Fibroblast of lung (primary cell): Measurements from ENCODE around the gene CXCL5. TPM values are rescaled to one million over a fixed set of nuclear protein-coding genes. Genes with fewer than 3 reads are reported as not detected.

Experiments used
- DNase-seq, 2 donors: peaks; one replicate each; pipeline versions ENCODE4 v3.0.0 to v3.0.0-alpha.2; 2010; ENCODE audit warnings: low read depth in 2 of 2
- H2AFZ ChIP-seq: 2 replicates; pipeline ENCODE4 v1.5.1; 2012; ENCODE audit warnings: low read length, control low read depth, inconsistent platforms
- H3K27ac ChIP-seq: 2 replicates; pipeline ENCODE4 v1.5.1; 2011; ENCODE audit warnings: low read length, control low read depth; ENCODE audit not compliant: insufficient read depth
- H3K27me3 ChIP-seq: 2 replicates; pipeline ENCODE4 v1.5.1; 2011; ENCODE audit warnings: mild to moderate bottlenecking, low read length; ENCODE audit not compliant: control insufficient read depth, insufficient read depth
- H3K36me3 ChIP-seq: 2 replicates; pipeline ENCODE4 v1.5.1; 2011; ENCODE audit warnings: low read length; ENCODE audit not compliant: control insufficient read depth, insufficient read depth
- H3K4me1 ChIP-seq: 2 replicates; pipeline ENCODE4 v1.5.1; 2011; ENCODE audit warnings: low read length; ENCODE audit not compliant: control insufficient read depth, insufficient read depth; ENCODE audit errors: extremely low read depth
- H3K4me2 ChIP-seq: 2 replicates; pipeline ENCODE4 v1.5.1; 2011; ENCODE audit warnings: low read length, control low read depth; ENCODE audit not compliant: insufficient read depth; ENCODE audit errors: extremely low read depth
- H3K4me3 ChIP-seq, 4 experiments: fragments of 200-600 bp in 1 of 4; sonication (generic) in 1 of 4; replicated peaks in 1 of 4; 2 replicates each; pipeline ENCODE4 v1.5.1; 2011 to 2016; ENCODE audit warnings: low read length in 4 of 4, low read depth in 3 of 4, mild to moderate bottlenecking in 3 of 4, control low read depth in 2 of 4, inconsistent platforms in 1 of 4, mixed read lengths in 1 of 4; ENCODE audit not compliant: insufficient read depth in 1 of 4; ENCODE audit errors: control extremely low read depth in 1 of 4
- H3K79me2 ChIP-seq: 2 replicates; pipeline ENCODE4 v1.5.1; 2012; ENCODE audit warnings: mild to moderate bottlenecking, low read length, inconsistent platforms; ENCODE audit not compliant: control insufficient read depth, insufficient read depth
- H3K9ac ChIP-seq: 2 replicates; pipeline ENCODE4 v1.5.1; 2011; ENCODE audit warnings: mild to moderate bottlenecking, low read length, control low read depth; ENCODE audit not compliant: insufficient read depth
- H3K9me3 ChIP-seq: 2 replicates; pipeline ENCODE4 v1.5.1; 2012; ENCODE audit warnings: low read depth, low read length; ENCODE audit not compliant: control insufficient read depth, insufficient read depth
- H4K20me1 ChIP-seq: 2 replicates; pipeline ENCODE4 v1.5.1; 2011; ENCODE audit warnings: low read length; ENCODE audit not compliant: control insufficient read depth, insufficient read depth; ENCODE audit errors: extremely low read depth
- EZH2 ChIP-seq: IDR thresholded peaks from 2 replicates; pipeline ENCODE4 v1.5.1; 2012; ENCODE audit warnings: low read length, control low read depth, mild to moderate bottlenecking; ENCODE audit errors: missing control alignments
- polyA plus RNA-seq, 2 donors: library from polyadenylated mRNA; depleted of rRNA in 1 of 2; stranded (reverse) in 1 of 2; unstranded in 1 of 2; fragments of >200 nt; gene quantifications; 2 replicates each; pipeline ENCODE4 v1.2.1, GENCODE V29; 2011 to 2012; ENCODE audit warnings: missing spikeins in 1 of 2
- total RNA-seq: library from RNA; depleted of rRNA; stranded (reverse); fragments of >200 nt; gene quantifications from 2 replicates; pipeline ENCODE4 v1.2.1, GENCODE V29; 2014
- TF ChIP-seq, protein P1 (sequence below), 2 donors: IDR thresholded peaks in 1 of 2; conservative IDR thresholded peaks in 1 of 2; 1 replicate in 1 of 2; 2 replicates in 1 of 2; pipeline ENCODE4 v1.5.1; 2011 to 2012; ENCODE audit warnings: low read length in 2 of 2, control low read depth in 1 of 2, inconsistent platforms in 1 of 2, low read depth in 1 of 2, mild to moderate bottlenecking in 1 of 2

The CXCL5 gene
- total and polyA plus RNA-seq, 2 donors (not counting 1 experiment from before 2014, with no cell fraction given): 0.24 to 0.66 TPM

DNA sequence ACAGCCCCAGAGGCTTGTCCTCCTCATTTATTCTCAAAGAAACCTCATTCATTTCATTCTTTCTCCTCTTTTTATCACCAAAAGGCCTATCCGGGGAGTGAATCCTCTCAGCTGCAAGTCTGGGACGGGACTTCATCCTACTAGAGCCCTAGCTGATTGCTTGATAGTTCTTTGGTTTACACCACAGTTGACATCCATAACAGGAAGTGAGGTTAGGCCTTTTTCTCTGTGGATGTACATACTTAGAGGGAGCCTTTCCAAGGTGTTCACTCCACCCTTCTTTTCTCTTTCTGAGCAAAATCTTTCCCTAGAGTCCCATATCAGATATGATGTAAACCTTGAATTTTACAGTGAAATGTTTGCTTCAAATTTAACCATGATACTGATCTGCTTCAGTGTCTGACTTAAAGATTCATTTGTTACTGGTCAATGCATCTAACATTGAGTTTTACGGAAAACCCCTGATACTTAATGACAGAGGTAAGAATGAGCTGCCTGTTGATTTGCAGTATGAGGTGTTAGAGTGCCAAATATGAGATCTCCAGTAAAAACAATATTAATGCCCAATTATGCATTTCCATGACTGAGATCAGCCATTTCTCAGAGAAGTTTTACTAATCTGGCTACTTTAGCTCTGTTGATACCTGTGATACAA is 16.8 kb upstream of the CXCL5 start:
- Histone ChIP-seq H4K20me1 (no peaks in the 10 kb centered on the region), H3K4me1 (no peaks in the 10 kb centered on the region), H3K4me3 (no peak overlapping the region), H3K27ac (no peak overlapping the region), H3K27me3 (no peaks in the 10 kb centered on the region), H3K9ac (no peak overlapping the region), H3K9me3 (no peaks in the 10 kb centered on the region), H3K79me2 (no peaks in the 10 kb centered on the region), H3K4me2 (no peak overlapping the region), H3K36me3 (no peaks in the 10 kb centered on the region), H2AFZ (no peak overlapping the region)
- TF ChIP-seq, protein P1, sequence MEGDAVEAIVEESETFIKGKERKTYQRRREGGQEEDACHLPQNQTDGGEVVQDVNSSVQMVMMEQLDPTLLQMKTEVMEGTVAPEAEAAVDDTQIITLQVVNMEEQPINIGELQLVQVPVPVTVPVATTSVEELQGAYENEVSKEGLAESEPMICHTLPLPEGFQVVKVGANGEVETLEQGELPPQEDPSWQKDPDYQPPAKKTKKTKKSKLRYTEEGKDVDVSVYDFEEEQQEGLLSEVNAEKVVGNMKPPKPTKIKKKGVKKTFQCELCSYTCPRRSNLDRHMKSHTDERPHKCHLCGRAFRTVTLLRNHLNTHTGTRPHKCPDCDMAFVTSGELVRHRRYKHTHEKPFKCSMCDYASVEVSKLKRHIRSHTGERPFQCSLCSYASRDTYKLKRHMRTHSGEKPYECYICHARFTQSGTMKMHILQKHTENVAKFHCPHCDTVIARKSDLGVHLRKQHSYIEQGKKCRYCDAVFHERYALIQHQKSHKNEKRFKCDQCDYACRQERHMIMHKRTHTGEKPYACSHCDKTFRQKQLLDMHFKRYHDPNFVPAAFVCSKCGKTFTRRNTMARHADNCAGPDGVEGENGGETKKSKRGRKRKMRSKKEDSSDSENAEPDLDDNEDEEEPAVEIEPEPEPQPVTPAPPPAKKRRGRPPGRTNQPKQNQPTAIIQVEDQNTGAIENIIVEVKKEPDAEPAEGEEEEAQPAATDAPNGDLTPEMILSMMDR (conservative IDR thresholded peaks at IDR 0.05 in 1 of 2, IDR thresholded peaks at IDR 0.05 in 1 of 2; ENCODE audit: low read depth in 1 of 2, low read length in 2 of 2): no peak
- no peak for TF ChIP-seq EZH2
- no peak for DNase-seq

GRCh38 chr4:74014332-74014731 is 15.9 kb upstream of the CXCL5 start:
- Histone ChIP-seq H3K27me3 (no peaks in the 10 kb centered on the region), H3K4me1 (no peaks in the 10 kb centered on the region), H4K20me1 (no peaks in the 10 kb centered on the region), H3K79me2 (no peaks in the 10 kb centered on the region), H3K4me2 (no peak overlapping the region), H3K4me3 (no peak overlapping the region), H3K9me3 (no peaks in the 10 kb centered on the region), H2AFZ (no peak overlapping the region), H3K36me3 (no peaks in the 10 kb centered on the region), H3K9ac (no peak overlapping the region), H3K27ac (no peak overlapping the region)
- TF ChIP-seq, protein P1 (conservative IDR thresholded peaks at IDR 0.05 in 1 of 2, IDR thresholded peaks at IDR 0.05 in 1 of 2; ENCODE audit: low read depth in 1 of 2, low read length in 2 of 2): no peak
- no peak for TF ChIP-seq EZH2
- DNase-seq: no peak

GRCh38 chr4:74013264-74013663 is 14.8 kb upstream of the CXCL5 start:
- H3K27me3 ChIP-seq: no peaks in the 10 kb centered on the region
- no peaks in the 10 kb centered on the region for H3K36me3 ChIP-seq
- no peaks in the 10 kb centered on the region for H3K4me1 ChIP-seq
- H3K79me2 ChIP-seq: no peaks in the 10 kb centered on the region
- H2AFZ ChIP-seq: no peak overlapping the region
- no peak for TF ChIP-seq EZH2
- TF ChIP-seq, protein P1 (conservative IDR thresholded peaks at IDR 0.05 in 1 of 2, IDR thresholded peaks at IDR 0.05 in 1 of 2; ENCODE audit: low read depth in 1 of 2, low read length in 2 of 2): no peak
- DNase-seq: no peak
- H3K9me3 ChIP-seq: no peaks in the 10 kb centered on the region
- H3K4me3 ChIP-seq: no peak overlapping the region
- no peaks in the 10 kb centered on the region for H4K20me1 ChIP-seq
- H3K4me2 ChIP-seq: no peak overlapping the region
- no peak overlapping the region for H3K27ac ChIP-seq
- H3K9ac ChIP-seq: no peak overlapping the region
